GF-D8 (cell line): ENCODE measurements around the gene JRKL.
"Not testable (repeated sequence)": the region's sequence is repeated elsewhere in the genome, so short reads cannot be mapped to it uniquely, and the experiment has no call there.

ENCODE experiments used
- DNase-seq: peaks from one replicate; lab custom pipeline; 2025; lab: John Stamatoyannopoulos, UW

Gene JRKL

GRCh38 chr11:96394773-96395172 lies 5.0 kb downstream of the JRKL start:
- DNase-seq: no peak

- DNase-seq: no peak
Measured at GRCh38 chr11:96396637-96397036, 6.8 kb downstream of the JRKL start.

GRCh38 chr11:96397863-96398262 lies 8.1 kb downstream of the JRKL start:
- DNase-seq: no peak

GRCh38 chr11:96400697-96401096 lies 10.9 kb downstream of the JRKL start:
- DNase-seq: no peak

- DNase-seq: not testable (repeated sequence)
Measured at GRCh38 chr11:96411412-96411811, 21.6 kb downstream of the JRKL start.

GRCh38 chr11:96412761-96413381 lies 23.1 kb downstream of the JRKL start:
- DNase-seq: no peak

- DNase-seq: no peak
Measured at GRCh38 chr11:96413408-96413807, 23.6 kb downstream of the JRKL start.

- no peak for DNase-seq
Measured at GRCh38 chr11:96424693-96425092, 34.9 kb downstream of the JRKL start.

GRCh38 chr11:96430668-96431067 lies 40.9 kb downstream of the JRKL start:
- DNase-seq: no peak

- not testable (repeated sequence) for DNase-seq
Measured at GRCh38 chr11:96432654-96433053, 42.8 kb downstream of the JRKL start.
